Fibroblast of mammary gland (primary cell): Measurements from ENCODE around the gene MMP7.
A peak's percentile ranks its signal among the peaks of the same experiment; 100 is the strongest.

ENCODE experiments used
- DNase-seq: peaks from one replicate; pipeline ENCODE4 v3.0.0-alpha.2; 2010; ENCODE audit warnings: low read depth
- H3K4me3 ChIP-seq: 2 replicates; pipeline ENCODE4 v1.5.1; 2011; ENCODE audit warnings: low read depth, mild to moderate bottlenecking, low read length, moderate library complexity; ENCODE audit not compliant: control insufficient read depth
- CTCF ChIP-seq: conservative IDR thresholded peaks from 2 replicates; pipeline ENCODE4 v1.5.1; 2011; ENCODE audit warnings: low read depth, low read length, inconsistent platforms; ENCODE audit not compliant: control insufficient read depth, insufficient read depth

The MMP7 gene

GRCh38 chr11:102534261-102534872, 3.8 kb upstream of the MMP7 start:
- DNase-seq = no peak
- peak; percentile 34 for TF ChIP-seq CTCF
- no peak overlapping the region for H3K4me3 ChIP-seq

GRCh38 chr11:102528618-102529017, 1.9 kb downstream of the MMP7 start:
- DNase-seq = no peak
- H3K4me3 ChIP-seq = no peak overlapping the region
- TF ChIP-seq CTCF = no peak

GRCh38 chr11:102527684-102528083, 2.9 kb downstream of the MMP7 start:
- no peak for DNase-seq
- H3K4me3 ChIP-seq = no peak overlapping the region
- TF ChIP-seq CTCF = no peak

- TF ChIP-seq CTCF = no peak
- no peak for DNase-seq
- no peak overlapping the region for H3K4me3 ChIP-seq
Measured at GRCh38 chr11:102527041-102527440, 3.5 kb downstream of the MMP7 start.

GRCh38 chr11:102523887-102524286, 6.7 kb downstream of the MMP7 start:
- H3K4me3 ChIP-seq = no peak overlapping the region
- DNase-seq = no peak

GRCh38 chr11:102523189-102523570, 7.4 kb downstream of the MMP7 start:
- H3K4me3 ChIP-seq = no peak overlapping the region
- TF ChIP-seq CTCF = no peak
- DNase-seq = no peak

More at GRCh38 chr11:102523887-102524286, 6.7 kb downstream of the MMP7 start:
- no peak for TF ChIP-seq CTCF

GRCh38 chr11:102522312-102523188, 8.0 kb downstream of the MMP7 start:
- no peak for DNase-seq
- no peak overlapping the region for H3K4me3 ChIP-seq
- TF ChIP-seq CTCF = no peak
